Parietal lobe (tissue), 1 donor: Measurements from ENCODE around the gene ADRA2C. TPM values are rescaled to one million over a fixed set of nuclear protein-coding genes. Genes with fewer than 3 reads are reported as not detected.

Source experiments
- total RNA-seq: library from RNA; depleted of rRNA; stranded (reverse); fragments of >200 nt; gene quantifications from one replicate; pipeline ENCODE4 v1.2.3, GENCODE V29; 2014

ADRA2C gene
- total RNA-seq = 2.2 TPM

DNA sequence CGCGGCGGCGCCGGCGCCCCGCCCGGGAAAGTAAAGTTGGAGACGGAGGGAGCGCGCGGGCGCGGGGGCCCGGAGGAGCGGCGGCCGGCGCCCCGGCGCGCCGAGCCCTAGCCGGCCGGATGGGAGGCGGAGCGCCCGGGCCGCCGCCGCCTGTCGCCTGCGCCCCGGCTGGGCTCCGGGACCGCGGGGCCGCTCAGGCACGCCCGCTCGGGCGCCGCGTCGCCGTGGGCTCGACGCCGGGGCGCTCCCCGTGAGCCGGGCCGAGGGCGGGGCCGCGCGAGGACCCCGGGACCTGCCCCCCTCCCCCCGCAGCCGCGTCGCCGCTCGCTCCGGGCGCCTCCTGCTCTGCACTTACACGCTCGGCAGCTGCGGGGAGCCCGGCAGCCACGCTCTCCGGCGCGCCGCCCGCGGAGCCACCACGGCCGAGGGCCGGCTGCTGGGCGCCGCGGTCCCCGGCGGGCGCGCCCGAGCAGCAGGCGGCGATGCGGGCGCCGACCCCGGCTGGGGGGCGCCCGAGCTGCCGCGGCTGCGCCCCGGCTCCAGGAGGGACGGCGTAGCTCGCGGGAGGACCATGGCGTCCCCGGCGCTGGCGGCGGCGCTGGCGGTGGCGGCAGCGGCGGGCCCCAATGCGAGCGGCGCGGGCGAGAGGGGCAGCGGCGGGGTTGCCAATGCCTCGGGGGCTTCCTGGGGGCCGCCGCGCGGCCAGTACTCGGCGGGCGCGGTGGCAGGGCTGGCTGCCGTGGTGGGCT lies at the start of gene ADRA2C:
Gene ADRA2C (plus strand): TSS at position 350 of the 749 bp plus-strand sequence. CDS start 222 bp downstream, at position 572.

Other genes with a start within 250 kb of the ADRA2C start
- 18.2 TPM for gene LRPAP1, start 234.0 kb upstream of the ADRA2C start, total RNA-seq